HepG2 (cell line): Measurements from ENCODE around the gene KIR3DL2. TPM values are rescaled to one million over a fixed set of nuclear protein-coding genes. Genes with fewer than 3 reads are reported as not detected.
"Not testable (repeated sequence)": the region's sequence is repeated elsewhere in the genome, so short reads cannot be mapped to it uniquely, and the experiment has no call there.

Source experiments
- ATAC-seq: fragments of 200-7000 bp; cut with Tn5 transposase; 3 replicates; pipeline ENCODE4 v1.9.1; 2020; ENCODE audit warnings: mild to moderate bottlenecking, moderate library complexity
- BruUV-seq: library from RNA; stranded (reverse); fragments of 400-500 nt; replicated peaks from 2 replicates; lab custom pipeline; 2021; lab: Mats Ljungman, UMichigan
- CTCF ChIA-PET: fragments of 300-600 bp; formaldehyde crosslinking; extraction: SDS; loops from one replicate; lab custom pipeline; 2021; ENCODE audit warnings: low total read pairs, inconsistent platforms, low intra/inter-chr PET ratio; lab: Yijun Ruan, JAX
- POLR2A ChIA-PET: fragments of 350-600 bp; sonication (Branson Sonifier 250); formaldehyde crosslinking; loops from one replicate; lab custom pipeline; 2020; ENCODE audit warnings: antibody characterized with exemption, inconsistent platforms; lab: Yijun Ruan, JAX
- DNase-seq: peaks from one replicate; pipeline ENCODE4 v3.0.0-alpha.2; 2015; ENCODE audit warnings: low spot score
- FAIRE-seq: peaks from 3 replicates; lab custom pipeline; 2011; peaks lifted over from hg19 to GRCh38; lab: Jason Lieb, UNC
- H2AFZ ChIP-seq: one replicate; pipeline ENCODE4 v1.6.1; 2011; ENCODE audit warnings: low read length, inconsistent platforms
- H3K27ac ChIP-seq: fragments of 300-600 bp; 3 replicates; pipeline ENCODE4 v1.8.0; 2011; ENCODE audit warnings: mixed run types, mild to moderate bottlenecking, mixed read lengths, low read length, inconsistent platforms; ENCODE audit not compliant: insufficient read depth; ENCODE audit errors: extremely low read length
- H3K27me3 ChIP-seq, 2 experiments: fragments of 200-600 bp in 1 of 2; 2 replicates in 1 of 2; 3 replicates in 1 of 2; pipeline versions ENCODE4 v1.6.0 to v1.8.0; 2011; ENCODE audit warnings: low read length in 2 of 2, mild to moderate bottlenecking in 2 of 2, moderate library complexity in 2 of 2, inconsistent platforms in 1 of 2; ENCODE audit not compliant: insufficient read depth in 2 of 2, control insufficient read depth in 1 of 2
- H3K36me3 ChIP-seq, 2 experiments: fragments of 200-600 bp in 1 of 2; replicated peaks in 1 of 2; 2 replicates in 1 of 2; 3 replicates in 1 of 2; pipeline versions ENCODE4 v1.5.1 to v1.8.0; 2011; ENCODE audit warnings: low read length in 2 of 2, inconsistent platforms in 1 of 2; ENCODE audit not compliant: insufficient read depth in 2 of 2, control insufficient read depth in 1 of 2
- H3K4me1 ChIP-seq: 2 replicates; pipeline ENCODE4 v1.5.1; 2012; ENCODE audit warnings: low read length, inconsistent platforms; ENCODE audit not compliant: insufficient read depth
- H3K4me2 ChIP-seq: 2 replicates; pipeline ENCODE4 v1.6.0; 2011; ENCODE audit warnings: low read depth, low read length, inconsistent platforms
- H3K4me3 ChIP-seq, 3 experiments: fragments of 200-600 bp in 1 of 3; sonication (generic), shearing (Covaris generic) in 1 of 3; replicated peaks in 1 of 3; 2 replicates each; pipeline ENCODE4 v1.5.1; 2011 to 2016; ENCODE audit warnings: low read length in 3 of 3, inconsistent platforms in 2 of 3, low read depth in 2 of 3, mild to moderate bottlenecking in 2 of 3, control low read depth in 1 of 3, mixed read lengths in 1 of 3; ENCODE audit not compliant: insufficient read depth in 1 of 3
- H3K79me2 ChIP-seq: one replicate; pipeline ENCODE4 v1.6.1; 2011; ENCODE audit warnings: low read length, inconsistent platforms; ENCODE audit not compliant: insufficient read depth
- H3K9ac ChIP-seq: 2 replicates; pipeline ENCODE4 v1.6.0; 2011; ENCODE audit warnings: mild to moderate bottlenecking, low read depth, low read length, inconsistent platforms; ENCODE audit not compliant: insufficient read depth
- H3K9me3 ChIP-seq: 2 replicates; pipeline ENCODE4 v1.5.1; 2012; ENCODE audit warnings: mild to moderate bottlenecking, low read length
- H4K20me1 ChIP-seq: 2 replicates; pipeline ENCODE4 v1.6.0; 2011; ENCODE audit warnings: inconsistent platforms, mild to moderate bottlenecking, low read length, moderate library complexity; ENCODE audit not compliant: insufficient read depth
- MAFG ChIP-seq: sonication (generic); formaldehyde crosslinking; IDR thresholded peaks from 2 replicates; pipeline ENCODE4 v1.5.1; 2020; ENCODE audit warnings: mild to moderate bottlenecking, missing genetic modification reagents
- WGBS: methylation state at CpG from one replicate; pipeline ENCODE4 v1.1.6; 2017; ENCODE audit warnings: low lambda C conversion rate; 5-methylcytosine and 5-hydroxymethylcytosine counted together
- in situ Hi-C: cut with HindIII; loops from 2 replicates; pipeline ENCODE4 v1.10.0; 2017; ENCODE audit warnings: low pct_unique_long_range_greater_than_20kb; ENCODE audit not compliant: extremely low pct_ligation_motif_present
- intact Hi-C: fragments of 100-400 bp; cut with micrococcal nuclease; formaldehyde crosslinking; loops from one replicate; pipeline ENCODE4 v1.10.0; 2022; ENCODE audit not compliant: unreplicated experiment
- polyA plus RNA-seq, 8 experiments: library from polyadenylated mRNA; depleted of rRNA in 3 of 8; stranded (reverse) in 7 of 8; unstranded in 1 of 8; fragments of >200 nt; fragmentation: Illumina TruSeq in 4 of 8; extraction: Trizol in 4 of 8; gene quantifications; 2 replicates each; pipeline versions ENCODE4 v1.2.1 to v1.2.3, GENCODE V29; 2011 to 2016; ENCODE audit warnings: low read depth in 4 of 8, missing spikeins in 1 of 8, mixed read lengths in 1 of 8; ENCODE audit not compliant: insufficient read depth in 1 of 8
- total RNA-seq, 5 experiments: library from RNA; depleted of rRNA; stranded (reverse); fragments of >200 nt; fragmentation: Illumina TruSeq; extraction: Trizol; gene quantifications; 2 replicates each; pipeline ENCODE4 v1.2.3, GENCODE V29; 2016; ENCODE audit warnings: low read depth in 1 of 5

Gene KIR3DL2
- total and polyA plus RNA-seq, 2 of the 13 experiments (the other 11 are each of a cell fraction or from before 2014, with no cell fraction given): not detected

GRCh38 chr19:54806516-54806838, 43.8 kb upstream of the KIR3DL2 start (continued):
- TF ChIP-seq MAFG (CRISPR knock-in tag): no peak

- H3K27ac ChIP-seq, H3K4me2 ChIP-seq, H4K20me1 ChIP-seq, H3K4me1 ChIP-seq, H3K27me3 ChIP-seq, H2AFZ ChIP-seq, H3K36me3 ChIP-seq, H3K79me2 ChIP-seq, CTCF ChIA-PET, DNase-seq, H3K4me3 ChIP-seq, H3K9ac ChIP-seq, H3K9me3 ChIP-seq, FAIRE-seq, ATAC-seq, BruUV-seq, in situ Hi-C loops, POLR2A ChIA-PET, intact Hi-C loops: not testable (repeated sequence)
- 3% methylated on average over 3 of the region's 3 CpGs for WGBS
Measured at GRCh38 chr19:54814571-54814970, 35.7 kb upstream of the KIR3DL2 start.

- H4K20me1 ChIP-seq, H3K36me3 ChIP-seq, intact Hi-C loops, H3K9me3 ChIP-seq, H3K27ac ChIP-seq, H3K9ac ChIP-seq, H3K79me2 ChIP-seq, H2AFZ ChIP-seq, H3K4me2 ChIP-seq, in situ Hi-C loops, CTCF ChIA-PET, ATAC-seq, DNase-seq, POLR2A ChIA-PET, H3K4me3 ChIP-seq, H3K27me3 ChIP-seq, FAIRE-seq, BruUV-seq, H3K4me1 ChIP-seq: not testable (repeated sequence)
- WGBS: 68% methylated on average over 14 of the region's 17 CpGs
Measured at GRCh38 chr19:54816251-54816650, 34.0 kb upstream of the KIR3DL2 start, which contains the start of gene KIR3DL1. TSS of gene KIR3DL1 (plus strand) at chr19:54816468.
